ENCODE data around the gene ITGA11. TPM values are rescaled to one million over a fixed set of nuclear protein-coding genes. Genes with fewer than 3 reads are reported as not detected.
"Not testable (repeated sequence)": the region's sequence is repeated elsewhere in the genome, so short reads cannot be mapped to it uniquely, and the experiment has no call there.

The ITGA11 gene
- polyA plus RNA-seq, 1 of the 3 experiments (the other 2 are of a cell fraction), result 0.49 TPM

GRCh38 chr15:68399096-68400065 is 32.6 kb downstream of the ITGA11 start:
- Histone ChIP-seq H3K27ac (ENCODE audit: low read depth in 2 of 2, low read length in 1 of 2) (no peak overlapping the region), H3K36me3 (replicated peaks in 1 of 2; ENCODE audit: control insufficient read depth in 1 of 2, insufficient read depth in 2 of 2, low read length in 1 of 2) (no peaks in the 10 kb centered on the region), H3K27me3 (ENCODE audit: insufficient read depth) (no peaks in the 10 kb centered on the region), H3K9me2 (0 out of 2 replicates have a peak, but pooled peaks cover 3% of the 10 kb centered on the region), H4K20me1 (ENCODE audit: insufficient read depth) (no peaks in the 10 kb centered on the region), H3K79me2 (ENCODE audit: insufficient read depth) (no peaks in the 10 kb centered on the region), H3K4me1 (ENCODE audit: control insufficient read depth in 1 of 2, insufficient read depth in 2 of 2, low read depth in 1 of 2, low read length in 1 of 2) (no peaks in the 10 kb centered on the region), H3K9me3 (no peaks in the 10 kb centered on the region; the same call in 1 of the 2 replicates), H3F3A (replicated peaks; ENCODE audit: insufficient read depth) (no peaks in the 10 kb centered on the region), H3K9ac (no peak overlapping the region), H2AFZ (ENCODE audit: low read depth) (no peak overlapping the region), H3K4me2 (no peak overlapping the region), H3K4me3 (ENCODE audit: low read depth in 2 of 2, low read length in 1 of 2) (no peak overlapping the region)
- TF ChIP-seq NFIC (IDR thresholded peaks at IDR 0.05; ENCODE audit: borderline replicate concordance) (no peak), SMC3 (IDR thresholded peaks at IDR 0.05; ENCODE audit: low read depth, low read length) (no peak), POLR2AphosphoS5 (IDR thresholded peaks at IDR 0.05; ENCODE audit: low read depth, low read length) (no peak), FOXM1 (IDR thresholded peaks at IDR 0.05; ENCODE audit: low read depth) (no peak), RAD21 (IDR thresholded peaks at IDR 0.05; ENCODE audit: low read length) (no peak), SIN3A (IDR thresholded peaks at IDR 0.05; ENCODE audit: borderline replicate concordance, low read depth, low read length) (no peak), GABPA (IDR thresholded peaks at IDR 0.05; ENCODE audit: low read depth) (no peak), NRF1 (IDR thresholded peaks at IDR 0.05; ENCODE audit: low read depth, low read length) (no peak)
- TF ChIP-seq, protein P1, sequence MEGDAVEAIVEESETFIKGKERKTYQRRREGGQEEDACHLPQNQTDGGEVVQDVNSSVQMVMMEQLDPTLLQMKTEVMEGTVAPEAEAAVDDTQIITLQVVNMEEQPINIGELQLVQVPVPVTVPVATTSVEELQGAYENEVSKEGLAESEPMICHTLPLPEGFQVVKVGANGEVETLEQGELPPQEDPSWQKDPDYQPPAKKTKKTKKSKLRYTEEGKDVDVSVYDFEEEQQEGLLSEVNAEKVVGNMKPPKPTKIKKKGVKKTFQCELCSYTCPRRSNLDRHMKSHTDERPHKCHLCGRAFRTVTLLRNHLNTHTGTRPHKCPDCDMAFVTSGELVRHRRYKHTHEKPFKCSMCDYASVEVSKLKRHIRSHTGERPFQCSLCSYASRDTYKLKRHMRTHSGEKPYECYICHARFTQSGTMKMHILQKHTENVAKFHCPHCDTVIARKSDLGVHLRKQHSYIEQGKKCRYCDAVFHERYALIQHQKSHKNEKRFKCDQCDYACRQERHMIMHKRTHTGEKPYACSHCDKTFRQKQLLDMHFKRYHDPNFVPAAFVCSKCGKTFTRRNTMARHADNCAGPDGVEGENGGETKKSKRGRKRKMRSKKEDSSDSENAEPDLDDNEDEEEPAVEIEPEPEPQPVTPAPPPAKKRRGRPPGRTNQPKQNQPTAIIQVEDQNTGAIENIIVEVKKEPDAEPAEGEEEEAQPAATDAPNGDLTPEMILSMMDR (IDR thresholded peaks at IDR 0.05), result no peak
- DNase-seq, result no peak
- WGBS (ENCODE audit: low lambda C conversion rate), result 68% methylated on average over 5 of the region's 5 CpGs
- ChIA-PET CTCF (no interaction called here), POLR2A (no interaction called here)

DNA sequence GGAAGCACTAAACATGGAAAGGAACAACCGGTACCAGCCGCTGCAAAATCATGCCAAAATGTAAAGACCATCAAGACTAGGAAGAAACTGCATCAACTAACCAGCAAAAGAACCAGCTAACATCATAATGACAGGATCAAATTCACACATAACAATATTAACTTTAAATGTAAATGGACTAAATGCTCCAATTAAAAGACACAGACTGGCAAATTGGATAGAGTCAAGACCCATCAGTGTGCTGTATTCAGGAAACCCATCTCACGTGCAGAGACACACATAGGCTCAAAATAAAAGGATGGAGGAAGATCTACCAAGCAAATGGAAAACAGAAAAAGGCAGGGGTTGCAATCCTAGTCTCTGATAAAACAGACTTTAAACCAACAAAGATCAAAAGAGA is 34.0 kb downstream of the ITGA11 start:
- H3K9ac ChIP-seq; H3F3A ChIP-seq (replicated peaks; ENCODE audit: insufficient read depth); H3K36me3 ChIP-seq (replicated peaks in 1 of 2; ENCODE audit: control insufficient read depth in 1 of 2, insufficient read depth in 2 of 2, low read length in 1 of 2); H3K4me1 ChIP-seq (ENCODE audit: control insufficient read depth in 1 of 2, insufficient read depth in 2 of 2, low read depth in 1 of 2, low read length in 1 of 2); H2AFZ ChIP-seq (ENCODE audit: low read depth); H3K4me3 ChIP-seq (ENCODE audit: low read depth in 2 of 2, low read length in 1 of 2); H3K9me2 ChIP-seq; H3K79me2 ChIP-seq (ENCODE audit: insufficient read depth); H4K20me1 ChIP-seq (ENCODE audit: insufficient read depth); H3K27me3 ChIP-seq (ENCODE audit: insufficient read depth); CTCF ChIA-PET; H3K9me3 ChIP-seq; POLR2A ChIA-PET; H3K4me2 ChIP-seq; DNase-seq; H3K27ac ChIP-seq (ENCODE audit: low read depth in 2 of 2, low read length in 1 of 2): not testable (repeated sequence)
- WGBS (ENCODE audit: low lambda C conversion rate), result 60% methylated on average over 3 of the region's 3 CpGs

DNA sequence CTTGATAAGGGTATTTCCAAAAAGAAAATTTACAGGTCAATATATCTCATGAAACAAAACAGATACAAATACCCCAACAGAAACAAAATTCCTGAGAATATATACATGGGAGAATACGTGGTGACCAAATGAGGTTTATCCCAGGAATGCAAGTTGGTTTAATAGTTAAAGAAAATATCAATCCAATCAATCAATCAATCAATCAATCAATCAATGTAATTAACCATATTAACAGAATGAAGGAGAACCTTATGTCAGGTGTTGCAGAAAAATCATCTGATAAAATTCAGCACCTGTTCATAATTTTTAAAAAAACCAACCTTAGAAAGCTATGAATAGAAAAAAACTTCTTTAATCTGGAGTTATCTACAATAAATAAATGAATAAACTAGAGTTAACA is 35.9 kb downstream of the ITGA11 start:
- Histone ChIP-seq H3K9ac (no peak overlapping the region), H3K79me2 (ENCODE audit: insufficient read depth) (no peaks in the 10 kb centered on the region), H3K9me2 (0 out of 2 replicates have a peak, but pooled peaks cover 3% of the 10 kb centered on the region), H2AFZ (ENCODE audit: low read depth) (no peak overlapping the region), H3F3A (replicated peaks; ENCODE audit: insufficient read depth) (no peaks in the 10 kb centered on the region), H3K4me2 (no peak overlapping the region), H3K36me3 (replicated peaks in 1 of 2; ENCODE audit: control insufficient read depth in 1 of 2, insufficient read depth in 2 of 2, low read length in 1 of 2) (no peaks in the 10 kb centered on the region), H3K27ac (ENCODE audit: low read depth in 2 of 2, low read length in 1 of 2) (no peak overlapping the region), H3K9me3 (no peaks in the 10 kb centered on the region; the same call in 1 of the 2 replicates), H4K20me1 (ENCODE audit: insufficient read depth) (no peaks in the 10 kb centered on the region), H3K4me3 (ENCODE audit: low read depth in 2 of 2, low read length in 1 of 2) (no peak overlapping the region), H3K27me3 (ENCODE audit: insufficient read depth) (no peaks in the 10 kb centered on the region), H3K4me1 (ENCODE audit: control insufficient read depth in 1 of 2, insufficient read depth in 2 of 2, low read depth in 1 of 2, low read length in 1 of 2) (no peaks in the 10 kb centered on the region)
- ChIA-PET CTCF (interaction anchor here (1.6 kb wide), 1 partner anchor 90 kb away, joined by 3 read pairs; no protein-coding TSS in a partner anchor), POLR2A (no interaction called here)
- TF ChIP-seq GABPA (IDR thresholded peaks at IDR 0.05; ENCODE audit: low read depth), result no peak
- DNase-seq, result no peak
- 65% methylated on average over 1 of the region's 1 CpG for WGBS (ENCODE audit: low lambda C conversion rate)

Measured in SK-N-SH (cell line).